Right renal cortex interstitium (tissue), 3 donors: ENCODE measurements around the gene POLD3. TPM values are rescaled to one million over a fixed set of nuclear protein-coding genes. Genes with fewer than 3 reads are reported as not detected.

Source experiments
- DNase-seq, 3 donors: peaks; one replicate each; pipeline ENCODE4 v3.0.0-alpha.2; 2013; ENCODE audit warnings: low read depth in 3 of 3, low spot score in 2 of 3
- polyA plus RNA-seq, 3 donors: library from polyadenylated mRNA; unstranded; fragments of 120-200 nt; gene quantifications; one replicate each; pipeline ENCODE4 v1.2.1, GENCODE V29; 2013; ENCODE audit not compliant: insufficient read length in 3 of 3

POLD3 gene
- polyA plus RNA-seq, 3 donors, result 34.7 to 37.6 (median 36.4) TPM

DNA sequence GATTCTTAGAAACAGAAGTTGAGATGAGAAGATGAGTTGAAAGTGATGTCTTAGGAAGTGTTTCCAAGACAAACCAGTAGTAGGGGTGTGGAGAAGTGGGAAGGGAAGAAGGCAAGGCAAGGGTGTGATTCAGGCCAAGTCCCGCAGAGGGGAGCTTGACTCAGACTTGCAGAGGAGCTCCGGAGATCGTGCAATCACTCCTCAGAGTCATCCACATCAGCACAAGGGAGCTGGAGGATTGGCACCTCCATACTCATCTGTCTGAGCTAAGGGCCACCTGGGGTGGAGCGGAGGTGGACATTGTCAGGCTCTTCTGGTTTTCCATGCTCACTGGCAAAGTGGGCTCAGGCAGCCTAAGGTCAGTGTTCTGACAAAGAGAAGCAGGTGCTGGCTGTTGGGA lies 94.4 kb downstream of the POLD3 start:
- DNase-seq, result no peak

DNA sequence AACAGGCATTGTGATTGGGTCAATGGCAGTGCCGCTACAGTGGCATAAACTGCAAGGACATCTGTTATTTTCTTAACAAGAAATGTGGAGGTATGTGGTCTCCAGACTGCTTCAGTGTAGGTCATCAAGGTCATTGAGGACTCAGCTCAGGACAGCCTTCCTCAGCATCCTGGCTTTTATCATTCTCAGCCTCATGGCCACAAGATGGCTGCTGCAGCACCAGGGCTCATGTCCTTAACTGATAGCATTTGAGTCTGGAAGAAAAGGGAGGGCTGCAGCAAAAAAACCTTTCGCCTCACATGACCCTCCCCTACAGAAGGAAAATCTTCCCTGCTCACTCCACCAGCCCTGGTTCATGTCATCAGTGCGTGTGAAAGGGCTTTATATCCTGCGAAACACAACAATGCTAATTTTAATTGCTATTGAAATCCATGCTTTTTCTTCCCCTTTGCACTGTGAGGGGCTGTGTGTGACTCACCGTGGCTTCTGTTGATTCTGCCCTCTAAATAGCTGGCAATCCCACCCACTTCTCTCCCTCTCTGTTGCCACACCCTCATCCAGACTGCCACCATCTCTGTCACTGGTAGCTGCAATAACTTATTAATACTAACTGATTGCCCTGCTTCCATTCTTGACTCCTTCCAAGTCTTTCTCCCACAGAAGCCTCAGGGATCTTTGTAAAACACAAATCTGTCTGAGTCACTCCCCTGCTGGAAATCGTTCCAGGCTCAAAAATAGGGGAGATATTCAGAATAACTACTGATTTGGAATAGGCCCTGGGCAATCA lies 95.0 kb downstream of the POLD3 start:
- no peak for DNase-seq

DNA sequence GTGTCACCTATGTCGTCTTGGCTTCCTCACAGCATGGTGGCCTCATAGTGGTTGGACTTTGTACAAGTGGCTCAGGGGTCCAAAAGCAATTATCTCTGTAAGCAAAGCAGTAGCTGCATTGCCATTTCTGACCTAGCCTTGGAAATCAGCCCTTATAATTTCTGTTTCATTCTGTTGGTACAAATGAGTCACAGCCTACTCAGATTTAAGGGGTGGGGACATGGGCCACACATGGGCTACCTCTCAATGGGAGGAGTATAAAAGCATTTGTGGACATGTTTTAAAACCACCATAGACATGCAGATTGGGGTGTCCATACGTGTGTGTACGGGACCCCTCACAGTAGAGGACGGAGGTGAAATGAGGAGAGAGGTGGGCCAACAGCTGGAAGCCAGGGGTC lies 97.3 kb downstream of the POLD3 start:
- DNase-seq, result no peak

DNA sequence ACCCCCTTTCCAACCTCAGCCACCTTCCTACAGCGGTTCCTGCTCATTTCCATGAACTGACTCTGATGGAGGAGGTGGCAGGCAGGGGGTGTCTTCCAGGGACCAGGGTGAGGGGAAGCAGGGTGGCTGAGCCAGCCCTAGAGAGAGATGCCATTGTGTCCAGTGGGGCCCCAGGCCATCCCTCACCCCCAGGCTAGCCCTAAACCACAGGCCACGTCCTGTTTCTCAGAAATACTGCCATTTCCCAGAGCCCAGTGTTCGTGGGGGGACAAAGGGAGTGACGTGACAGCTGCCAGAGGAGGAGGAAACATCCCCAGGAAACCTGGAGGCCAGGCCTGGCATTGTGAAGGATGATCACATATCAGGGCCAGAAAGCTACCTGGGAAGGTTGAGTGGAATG lies 99.4 kb downstream of the POLD3 start:
- DNase-seq, result no peak

Other genes starting within 250 kb of the POLD3 start
- gene PGM2L1, start 194.1 kb upstream of the POLD3 start, polyA plus RNA-seq, result 1 to 10 TPM; 3.3 to 3.7 (median 3.6) TPM
- 10 to 100 TPM; 26.6 to 29.3 (median 28.3) TPM for gene KCNE3, start 125.0 kb upstream of the POLD3 start, polyA plus RNA-seq
- 10 to 100 TPM; 11.2 to 11.6 (median 11.3) TPM for gene LIPT2, start 98.9 kb upstream of the POLD3 start, polyA plus RNA-seq
- gene CHRDL2, start 138.8 kb downstream of the POLD3 start, polyA plus RNA-seq, result under 1 TPM; 0.24 to 0.50 (median 0.25) TPM
- gene RNF169, start 156.3 kb downstream of the POLD3 start, polyA plus RNA-seq, result 10 to 100 TPM; 16.2 to 20.1 (median 16.6) TPM